K562 treated with DMSO at 1 percent for 48 hours (cell line): ENCODE data around the gene NPEPPS. TPM values are rescaled to one million over a fixed set of nuclear protein-coding genes. Genes with fewer than 3 reads are reported as not detected.

ENCODE experiments used
- total RNA-seq: library from RNA; unstranded; fragments of 300-600 nt; gene quantifications from 2 replicates; pipeline ENCODE4 v1.2.3, GENCODE V29; 2022; ENCODE audit warnings: low replicate concordance; ENCODE audit errors: extremely low read depth

NPEPPS gene, protein sequence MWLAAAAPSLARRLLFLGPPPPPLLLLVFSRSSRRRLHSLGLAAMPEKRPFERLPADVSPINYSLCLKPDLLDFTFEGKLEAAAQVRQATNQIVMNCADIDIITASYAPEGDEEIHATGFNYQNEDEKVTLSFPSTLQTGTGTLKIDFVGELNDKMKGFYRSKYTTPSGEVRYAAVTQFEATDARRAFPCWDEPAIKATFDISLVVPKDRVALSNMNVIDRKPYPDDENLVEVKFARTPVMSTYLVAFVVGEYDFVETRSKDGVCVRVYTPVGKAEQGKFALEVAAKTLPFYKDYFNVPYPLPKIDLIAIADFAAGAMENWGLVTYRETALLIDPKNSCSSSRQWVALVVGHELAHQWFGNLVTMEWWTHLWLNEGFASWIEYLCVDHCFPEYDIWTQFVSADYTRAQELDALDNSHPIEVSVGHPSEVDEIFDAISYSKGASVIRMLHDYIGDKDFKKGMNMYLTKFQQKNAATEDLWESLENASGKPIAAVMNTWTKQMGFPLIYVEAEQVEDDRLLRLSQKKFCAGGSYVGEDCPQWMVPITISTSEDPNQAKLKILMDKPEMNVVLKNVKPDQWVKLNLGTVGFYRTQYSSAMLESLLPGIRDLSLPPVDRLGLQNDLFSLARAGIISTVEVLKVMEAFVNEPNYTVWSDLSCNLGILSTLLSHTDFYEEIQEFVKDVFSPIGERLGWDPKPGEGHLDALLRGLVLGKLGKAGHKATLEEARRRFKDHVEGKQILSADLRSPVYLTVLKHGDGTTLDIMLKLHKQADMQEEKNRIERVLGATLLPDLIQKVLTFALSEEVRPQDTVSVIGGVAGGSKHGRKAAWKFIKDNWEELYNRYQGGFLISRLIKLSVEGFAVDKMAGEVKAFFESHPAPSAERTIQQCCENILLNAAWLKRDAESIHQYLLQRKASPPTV
- total RNA-seq, result not detected in 2 replicates

DNA sequence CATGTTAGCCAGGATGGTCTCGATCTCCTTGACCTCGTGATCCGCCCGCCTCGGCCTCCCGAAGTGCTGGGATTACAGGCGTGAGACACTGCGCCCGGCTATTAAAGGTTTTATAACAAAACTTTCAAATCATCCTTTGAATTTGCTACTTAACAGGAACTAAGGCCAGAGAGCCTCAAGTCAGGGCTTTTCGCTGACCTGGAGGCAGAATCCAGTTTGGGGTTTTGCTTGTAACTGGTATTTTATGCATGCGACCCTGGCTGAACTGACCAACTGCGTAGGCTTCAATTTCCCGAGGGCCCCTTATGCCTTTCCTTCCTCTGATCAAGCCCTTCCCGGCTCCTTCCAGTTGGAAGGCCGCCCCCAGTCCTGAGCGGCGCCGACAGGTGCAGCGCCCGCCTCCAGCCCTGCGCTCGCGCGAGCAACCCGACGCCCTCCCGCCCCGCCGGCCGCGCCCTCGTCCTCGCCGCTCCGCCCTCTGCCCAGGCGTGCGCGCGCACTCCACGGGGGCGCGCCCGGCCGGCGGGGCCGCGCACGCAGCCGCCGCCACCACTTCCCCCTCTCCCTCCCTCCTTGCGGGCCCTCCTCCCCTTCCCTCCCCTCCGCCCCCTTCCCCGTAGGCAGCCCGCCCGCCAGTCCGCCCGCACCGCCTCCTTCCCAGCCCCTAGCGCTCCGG, at the start of gene NPEPPS:
TSS of gene NPEPPS (plus strand) at position 552 of the 676 bp plus-strand sequence. CDS start 193 bp downstream, outside the sequence.

DNA sequence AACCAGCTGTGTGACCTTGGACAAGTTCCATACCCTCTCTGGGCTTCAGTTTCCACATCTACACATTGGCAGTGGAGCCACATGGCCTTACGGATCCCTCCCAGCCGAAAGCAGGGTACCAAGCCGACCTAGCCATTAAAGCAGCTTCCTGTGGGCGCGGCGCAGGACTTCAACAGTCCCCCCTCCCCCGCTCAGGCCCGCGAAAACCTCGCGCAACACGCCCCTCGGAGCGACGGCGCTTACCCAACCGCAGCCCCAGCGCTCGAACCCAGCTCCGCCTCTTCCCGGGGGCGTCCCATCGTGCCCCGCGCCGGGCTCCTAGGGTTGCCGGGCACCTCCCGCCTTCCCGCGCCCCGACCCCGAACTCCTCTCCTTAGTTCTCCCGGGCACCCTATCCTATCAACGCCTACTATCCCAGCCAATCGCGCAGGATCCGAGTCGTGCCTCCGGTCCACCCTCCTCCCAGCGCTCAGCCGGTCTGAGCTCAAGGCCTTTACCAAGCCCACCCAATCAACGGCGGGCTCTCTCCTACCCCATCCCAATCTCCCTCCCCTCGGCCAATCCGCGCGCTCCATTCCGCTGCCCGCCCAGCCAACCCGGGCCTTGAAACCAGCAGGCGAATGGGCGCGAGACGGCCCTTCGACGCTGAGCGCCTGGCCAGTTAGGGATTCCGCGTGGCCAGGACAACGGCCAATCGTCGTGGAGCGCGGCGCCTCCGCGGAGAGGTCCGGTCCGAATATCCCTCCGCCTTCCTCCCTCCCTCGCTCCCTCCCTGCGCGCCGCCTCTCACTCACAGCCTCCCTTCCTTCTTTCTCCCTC, 118.5 kb downstream of the NPEPPS start, which contains the start of gene KPNB1:
TSS of gene KPNB1 (plus strand) at position 767 of the 819 bp plus-strand sequence. CDS start 326 bp downstream, outside the sequence.

Other genes with a start within 250 kb of the NPEPPS start
- not detected in 2 replicates for gene EFCAB13, start 207.2 kb upstream of the NPEPPS start, total RNA-seq
- 125 TPM in 1 of 2 replicates, not detected in the other for gene KPNB1, start 118.8 kb downstream of the NPEPPS start, total RNA-seq
- not detected in 2 replicates for gene TBKBP1, start 163.1 kb downstream of the NPEPPS start, total RNA-seq
- not detected in 2 replicates for gene TBX21, start 202.1 kb downstream of the NPEPPS start, total RNA-seq